Measurements from ENCODE around the gene CTNND2.
A peak's percentile ranks its signal among the peaks of the same experiment; 100 is the strongest.

CTNND2 gene

DNA sequence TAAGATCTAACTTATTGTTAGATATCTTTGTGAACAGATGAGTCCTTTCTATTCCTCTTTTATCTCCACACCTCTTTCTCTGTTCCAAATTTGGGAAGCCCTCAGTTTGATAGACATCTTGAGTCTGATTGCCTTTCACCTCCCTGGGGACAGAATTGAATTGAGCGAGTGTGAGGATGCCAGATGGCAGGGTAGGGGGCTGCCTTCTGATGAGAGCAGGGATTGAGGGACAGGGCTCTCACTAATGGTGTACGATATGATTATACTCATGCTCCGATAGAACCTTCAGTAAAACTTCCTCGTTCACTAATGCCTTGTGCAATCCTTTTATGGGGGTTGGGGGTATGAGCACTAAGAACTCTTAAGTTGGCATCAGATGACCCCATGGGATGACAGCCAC, 971.1 kb downstream of the CTNND2 start:
- TF ChIP-seq, protein P1, sequence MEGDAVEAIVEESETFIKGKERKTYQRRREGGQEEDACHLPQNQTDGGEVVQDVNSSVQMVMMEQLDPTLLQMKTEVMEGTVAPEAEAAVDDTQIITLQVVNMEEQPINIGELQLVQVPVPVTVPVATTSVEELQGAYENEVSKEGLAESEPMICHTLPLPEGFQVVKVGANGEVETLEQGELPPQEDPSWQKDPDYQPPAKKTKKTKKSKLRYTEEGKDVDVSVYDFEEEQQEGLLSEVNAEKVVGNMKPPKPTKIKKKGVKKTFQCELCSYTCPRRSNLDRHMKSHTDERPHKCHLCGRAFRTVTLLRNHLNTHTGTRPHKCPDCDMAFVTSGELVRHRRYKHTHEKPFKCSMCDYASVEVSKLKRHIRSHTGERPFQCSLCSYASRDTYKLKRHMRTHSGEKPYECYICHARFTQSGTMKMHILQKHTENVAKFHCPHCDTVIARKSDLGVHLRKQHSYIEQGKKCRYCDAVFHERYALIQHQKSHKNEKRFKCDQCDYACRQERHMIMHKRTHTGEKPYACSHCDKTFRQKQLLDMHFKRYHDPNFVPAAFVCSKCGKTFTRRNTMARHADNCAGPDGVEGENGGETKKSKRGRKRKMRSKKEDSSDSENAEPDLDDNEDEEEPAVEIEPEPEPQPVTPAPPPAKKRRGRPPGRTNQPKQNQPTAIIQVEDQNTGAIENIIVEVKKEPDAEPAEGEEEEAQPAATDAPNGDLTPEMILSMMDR (IDR thresholded peaks at IDR 0.05; ENCODE audit: low read depth, low read length), result no peak
- in situ Hi-C loops (cut with HindIII; ENCODE audit: low sequenced_read_pairs), result no loop called here
- DNase-seq (ENCODE audit: low read depth, low spot score), result no peak
- no peak overlapping the region for H3K4me3 ChIP-seq (ENCODE audit: low read depth, low read length)

DNA sequence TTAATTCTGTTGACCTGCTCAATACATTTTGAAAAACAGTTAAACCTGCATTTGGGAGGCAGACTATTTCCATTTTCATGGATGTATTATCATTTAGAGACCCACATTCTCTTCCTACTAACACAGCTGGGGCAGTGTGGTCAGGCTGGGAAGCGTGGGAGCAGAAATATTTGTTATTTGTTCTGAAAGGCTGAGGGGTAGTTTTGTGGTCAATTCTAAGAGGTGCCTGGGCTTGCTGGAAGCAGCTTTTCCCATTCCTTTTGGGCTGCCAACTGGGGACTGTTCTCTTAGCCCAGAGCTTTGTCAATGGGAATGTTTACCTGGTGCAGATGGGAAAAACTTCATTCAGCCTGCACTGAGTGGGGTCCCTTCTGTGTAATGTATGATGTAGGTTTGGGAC, 971.8 kb downstream of the CTNND2 start:
- DNase-seq (ENCODE audit: low read depth, low spot score), result peak; percentile 13
- TF ChIP-seq, protein P1 (IDR thresholded peaks at IDR 0.05; ENCODE audit: low read depth, low read length), result no peak
- H3K4me3 ChIP-seq (ENCODE audit: low read depth, low read length), result no peak overlapping the region
- in situ Hi-C loops (cut with HindIII; ENCODE audit: low sequenced_read_pairs), result no loop called here

DNA sequence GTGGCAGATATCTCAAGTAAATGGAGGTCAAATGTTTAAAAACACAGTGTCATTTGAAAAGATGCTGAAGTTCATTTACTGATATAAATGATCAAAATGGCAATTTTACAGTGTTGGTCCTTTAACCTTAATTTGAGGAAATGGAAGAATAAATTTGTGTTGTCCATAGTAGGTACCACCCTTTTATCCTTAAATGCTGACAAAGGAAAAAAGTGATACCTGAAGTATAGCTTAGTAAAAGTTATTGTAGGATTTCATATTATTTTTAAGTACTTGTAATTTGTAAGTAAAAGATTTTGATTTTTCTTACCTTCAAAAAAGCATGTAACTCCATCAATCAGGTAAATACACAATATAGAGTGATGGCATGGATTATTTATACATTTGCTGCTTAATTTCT, 976.6 kb downstream of the CTNND2 start:
- TF ChIP-seq, protein P1 (IDR thresholded peaks at IDR 0.05; ENCODE audit: low read depth, low read length), result no peak
- no peak overlapping the region for H3K4me3 ChIP-seq (ENCODE audit: low read depth, low read length)
- no peak for DNase-seq (ENCODE audit: low read depth, low spot score)
- in situ Hi-C loops (cut with HindIII; ENCODE audit: low sequenced_read_pairs), result no loop called here

DNA sequence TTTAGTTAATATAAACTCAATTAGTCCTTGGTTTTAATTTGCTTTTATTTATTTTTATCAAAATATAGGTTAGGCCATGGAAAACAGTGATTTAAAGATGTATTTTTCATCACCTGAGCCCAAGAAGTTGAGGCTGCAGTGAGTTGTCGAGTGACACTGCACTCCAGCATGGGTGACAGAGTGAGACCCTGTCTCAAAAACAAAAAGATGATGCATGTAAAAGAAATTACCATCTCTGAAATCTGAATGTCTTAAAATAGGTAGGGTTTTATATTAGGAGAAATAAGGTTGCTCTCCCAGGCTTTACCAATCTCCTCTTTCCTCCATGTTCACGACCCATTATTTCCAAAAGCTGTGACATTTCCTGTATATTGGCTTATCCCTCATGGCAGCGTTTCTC, 980.9 kb downstream of the CTNND2 start:
- no peak overlapping the region for H3K4me3 ChIP-seq (ENCODE audit: low read depth, low read length)
- DNase-seq (ENCODE audit: low read depth, low spot score), result no peak
- in situ Hi-C loops (cut with HindIII; ENCODE audit: low sequenced_read_pairs), result no loop called here
- TF ChIP-seq, protein P1 (IDR thresholded peaks at IDR 0.05; ENCODE audit: low read depth, low read length), result no peak
